Stimulated activated CD4-positive, alpha-beta T cell treated with anti-CD3 and anti-CD28 coated beads, Interleukin-4, amount 100 ng/mL, for 24 hours (primary cell): ENCODE data around the gene KLHDC10.
"Not testable (repeated sequence)": the region's sequence is repeated elsewhere in the genome, so short reads cannot be mapped to it uniquely, and the experiment has no call there.

Experiments
- DNase-seq: peaks from one replicate; pipeline ENCODE4 v3.0.0-alpha.2; 2020

The KLHDC10 gene

GRCh38 chr7:130069978-130070860 lies at the start of gene KLHDC10:
Gene KLHDC10, plus strand, starts transcription at chr7:130070534. Its CDS starts 110 bp downstream, at chr7:130070644.
- peak; percentile 96 for DNase-seq

DNA sequence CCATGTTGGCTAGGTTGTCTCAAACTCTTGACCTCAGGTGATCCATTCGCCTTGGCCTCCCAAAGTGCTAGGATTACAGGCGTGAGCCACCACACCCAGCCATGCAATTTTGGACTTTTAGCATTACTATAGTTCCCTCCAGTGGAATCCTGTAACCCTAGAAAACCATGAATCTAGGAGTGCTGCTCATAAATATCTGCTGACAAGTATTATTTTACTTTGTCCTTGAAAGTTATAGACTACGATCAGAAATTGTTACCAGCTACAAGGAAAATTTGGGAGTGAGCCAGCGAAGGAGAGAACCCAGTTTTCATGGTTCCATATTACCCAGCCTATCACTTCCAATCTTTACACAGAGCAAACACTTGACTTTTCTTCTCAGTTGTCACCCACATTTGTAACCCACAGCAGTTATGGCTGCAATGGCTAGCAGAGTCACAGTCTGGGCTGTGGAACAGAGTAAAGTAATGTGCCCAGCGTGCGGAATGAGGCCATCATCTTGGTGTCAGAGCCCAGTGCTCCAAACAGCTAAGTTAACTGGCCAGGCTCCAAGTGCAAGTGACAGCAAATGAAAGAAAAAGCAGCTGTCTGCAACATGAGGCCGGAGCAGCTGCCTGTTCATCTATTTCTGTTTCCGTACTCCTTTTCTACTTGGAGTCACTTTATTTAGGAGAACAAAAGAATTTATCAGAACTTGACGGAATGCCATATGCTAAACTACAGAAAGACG lies 49.1 kb upstream of the KLHDC10 start:
- DNase-seq = no peak

- no peak for DNase-seq
These were observed 48.2 kb upstream of the KLHDC10 start for GRCh38 chr7:130022115-130022514.

DNA sequence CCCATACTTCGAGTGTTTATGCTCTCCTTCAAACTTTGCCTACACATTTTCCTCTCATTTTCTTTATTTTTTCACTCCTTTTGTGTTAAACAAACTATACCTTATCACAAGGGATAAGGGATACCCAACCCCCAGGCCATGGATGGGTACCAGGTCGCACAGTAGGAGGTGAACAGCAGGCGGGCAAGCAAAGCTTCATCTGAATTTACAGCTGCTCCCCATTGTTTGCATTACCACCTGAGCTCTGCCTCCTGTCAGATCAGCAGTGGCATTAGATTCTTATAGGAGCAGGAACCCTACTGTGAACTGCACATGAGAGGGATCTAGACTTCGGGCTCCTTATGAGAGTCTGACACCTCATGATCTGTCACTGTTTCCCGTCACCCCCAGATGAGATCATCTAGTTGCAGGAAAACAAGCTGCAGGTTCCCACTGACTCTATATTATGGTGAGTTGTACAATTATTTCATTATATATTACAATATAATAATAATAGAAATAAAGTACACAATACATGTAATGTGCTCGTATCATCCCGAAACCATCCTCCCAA lies 47.6 kb upstream of the KLHDC10 start:
- DNase-seq = no peak

GRCh38 chr7:130024390-130024789 lies 45.9 kb upstream of the KLHDC10 start:
- no peak for DNase-seq

GRCh38 chr7:130032698-130033097 lies 37.6 kb upstream of the KLHDC10 start:
- no peak for DNase-seq

DNA sequence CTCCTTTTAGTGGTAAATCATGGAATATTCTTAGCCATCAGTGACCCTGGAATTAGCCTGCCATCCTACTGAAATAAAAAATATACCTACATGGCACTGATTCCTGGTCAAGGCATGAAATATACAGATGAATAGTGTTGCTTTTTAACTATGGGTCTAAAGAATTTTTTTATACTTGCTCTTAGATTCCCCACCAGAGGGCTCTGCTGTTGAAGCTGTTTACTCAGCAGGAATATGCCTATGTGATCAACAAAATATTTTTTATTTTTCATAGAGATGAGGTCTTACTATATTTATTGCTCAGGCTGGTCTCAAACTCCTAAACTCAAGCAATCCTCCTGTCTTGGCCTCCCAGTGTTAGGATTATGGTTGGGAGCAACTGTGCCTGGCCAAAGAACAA lies 32.6 kb upstream of the KLHDC10 start:
- no peak for DNase-seq

DNA sequence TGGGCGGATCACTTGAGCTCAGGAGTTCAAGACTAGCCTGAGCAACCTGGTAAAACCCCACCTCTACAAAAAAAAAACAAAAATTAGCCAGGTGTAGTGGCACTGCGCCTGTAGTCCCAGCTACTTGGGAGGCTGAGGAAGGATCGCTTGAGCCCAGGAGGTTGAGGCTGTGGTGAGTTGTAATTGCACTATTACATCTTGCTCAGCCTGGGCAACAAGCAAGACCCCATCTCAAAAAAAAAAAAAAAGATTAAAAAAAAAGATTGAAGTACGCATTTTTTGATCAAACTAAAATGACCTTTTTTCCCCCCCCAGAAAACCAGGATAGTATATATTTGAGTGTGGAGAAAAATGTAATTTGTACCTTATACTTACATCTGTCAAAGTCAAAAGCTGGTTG lies 29.8 kb upstream of the KLHDC10 start:
- no peak for DNase-seq

GRCh38 chr7:130047831-130048230 lies 22.5 kb upstream of the KLHDC10 start:
- DNase-seq = no peak

- DNase-seq = no peak
These were observed 21.4 kb upstream of the KLHDC10 start for GRCh38 chr7:130048906-130049305.

DNA sequence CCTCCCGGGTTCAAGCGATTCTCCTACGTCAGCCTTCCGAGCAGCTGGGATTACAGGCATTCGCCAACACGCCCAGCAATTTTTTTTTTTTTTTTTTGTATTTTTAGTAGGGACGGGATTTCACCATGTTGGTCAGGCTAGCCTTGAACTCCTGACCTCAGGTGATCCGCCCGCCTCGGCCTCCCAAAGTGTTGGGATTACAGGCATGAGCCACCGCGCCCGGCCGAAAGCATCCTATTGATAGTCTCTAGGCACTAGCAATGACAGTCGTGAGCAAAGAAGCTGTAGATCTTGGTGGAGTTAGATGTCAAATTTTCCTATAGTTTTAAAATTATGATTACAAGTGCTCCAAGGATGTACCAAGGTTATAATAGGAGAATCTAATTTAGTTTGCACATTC lies 18.1 kb upstream of the KLHDC10 start:
- not testable (repeated sequence) for DNase-seq

DNA sequence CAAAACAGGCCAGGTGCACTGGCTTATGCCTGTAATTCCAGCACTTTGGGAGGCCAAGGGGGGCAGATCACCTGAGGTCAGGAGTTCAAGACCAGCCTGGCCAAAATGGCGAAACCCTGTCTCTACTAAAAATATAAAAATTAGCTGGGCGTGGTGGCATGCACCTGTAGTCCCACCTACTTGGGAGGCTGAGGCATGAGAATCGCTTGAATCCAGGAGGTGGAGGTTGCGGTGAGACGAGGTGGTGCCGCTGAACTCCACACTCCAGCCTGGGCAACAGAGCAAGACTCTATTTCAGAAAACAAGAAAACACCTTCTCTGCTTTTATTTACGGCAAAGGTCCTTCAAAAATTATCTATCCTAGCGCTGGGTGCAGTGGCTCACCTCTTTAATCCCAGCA lies 15.1 kb upstream of the KLHDC10 start:
- not testable (repeated sequence) for DNase-seq

GRCh38 chr7:130062246-130062645 lies 8.1 kb upstream of the KLHDC10 start:
- DNase-seq = no peak

GRCh38 chr7:130063036-130063435 lies 7.3 kb upstream of the KLHDC10 start:
- DNase-seq = peak; percentile 77

GRCh38 chr7:130064580-130064926 lies 5.8 kb upstream of the KLHDC10 start:
- not testable (repeated sequence) for DNase-seq

DNA sequence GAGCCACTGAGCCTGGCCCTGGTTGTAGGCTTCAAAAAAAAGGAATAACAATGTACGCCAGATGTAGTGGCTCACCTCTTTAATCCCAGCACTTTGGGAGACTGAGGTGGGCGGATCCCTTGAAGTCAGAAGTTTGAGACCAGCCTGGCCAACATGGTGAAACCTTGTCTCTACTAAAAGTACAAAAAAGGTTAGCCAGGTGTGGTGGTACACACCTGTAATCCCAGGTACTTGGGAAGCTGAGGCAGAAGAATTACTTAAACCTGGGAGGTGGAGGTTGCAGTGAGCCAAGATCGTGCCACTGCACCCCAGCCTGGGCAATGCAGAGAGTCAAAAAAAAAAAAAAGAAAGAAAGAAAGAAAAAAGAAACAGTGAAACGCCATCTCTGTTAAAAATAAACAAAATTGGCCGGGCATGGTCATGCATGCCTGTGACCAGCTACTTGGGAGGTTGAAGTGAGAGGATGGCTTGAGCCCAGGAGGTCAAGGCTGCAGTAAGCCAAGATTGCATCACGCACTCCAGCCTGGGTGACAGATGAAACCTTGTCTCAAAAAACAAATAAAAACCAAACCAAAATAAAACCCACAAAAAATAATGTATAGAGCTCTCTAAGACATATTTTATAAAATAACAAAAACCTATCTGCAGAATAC lies 4.7 kb upstream of the KLHDC10 start:
- no peak for DNase-seq

DNA sequence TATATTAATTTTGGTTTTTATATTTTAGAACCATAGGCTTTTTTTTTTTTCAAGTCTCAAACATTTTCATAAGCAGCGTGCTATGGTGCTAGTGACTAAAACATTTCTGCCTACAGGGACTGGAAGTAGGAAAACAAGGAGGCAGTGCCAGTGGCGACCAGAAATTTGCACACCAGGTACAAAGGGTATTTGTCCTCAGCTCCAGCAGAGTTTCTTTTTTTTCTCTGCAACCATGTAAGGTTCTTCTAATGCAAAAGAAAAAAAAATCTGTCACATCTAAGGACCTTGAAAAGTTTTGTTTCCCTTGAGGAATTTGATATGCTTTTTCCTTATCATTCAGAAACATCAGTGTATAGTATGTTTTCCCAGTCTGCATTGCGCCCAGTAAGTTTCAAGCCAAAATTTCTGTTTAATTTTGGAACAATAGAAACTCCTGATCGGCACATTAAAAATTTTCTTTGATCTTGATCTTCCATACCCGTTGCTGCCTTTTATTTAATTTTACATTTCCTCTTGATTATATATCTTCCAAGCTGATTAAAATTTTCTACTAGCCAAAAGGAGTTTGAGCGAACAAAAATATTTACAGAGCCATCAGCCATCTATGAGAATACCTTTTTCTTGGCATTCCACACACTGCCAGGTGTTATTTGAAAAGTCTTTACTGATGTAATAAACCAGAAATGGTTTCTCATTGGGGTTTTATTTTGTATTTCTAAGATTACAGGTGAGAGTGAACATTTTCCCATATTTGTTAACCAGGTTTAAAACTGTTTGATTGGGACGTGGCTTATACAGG lies 956 bp upstream of the KLHDC10 start:
- DNase-seq = no peak

GRCh38 chr7:130070861-130071622 lies 708 bp downstream of the KLHDC10 start:
- DNase-seq = no peak

- peak; percentile 68 for DNase-seq
These were observed 1.6 kb downstream of the KLHDC10 start for GRCh38 chr7:130071701-130072622.

GRCh38 chr7:130079846-130080394 lies 9.6 kb downstream of the KLHDC10 start:
- DNase-seq = no peak
